GM18951 (cell line): ENCODE data around the gene ESRRG.

Experiments
- POLR2A ChIP-seq: IDR thresholded peaks from 4 replicates; pipeline ENCODE4 v1.6.1; 2011; ENCODE audit warnings: mild to moderate bottlenecking; ENCODE audit not compliant: insufficient read length, insufficient read depth; ENCODE audit errors: extremely low read depth
- in situ Hi-C: fragments of 300-500 bp; cut with MboI; formaldehyde crosslinking; loops from one replicate; pipeline ENCODE4 v1.12.0; 2022; ENCODE audit warnings: low sequenced_read_pairs, mixed read lengths, inconsistent platforms; ENCODE audit not compliant: unreplicated experiment

ESRRG gene

GRCh38 chr1:216640100-216640499 is 83.1 kb downstream of the ESRRG start:
- TF ChIP-seq POLR2A, result no peak
- in situ Hi-C loops, result no loop called here

DNA sequence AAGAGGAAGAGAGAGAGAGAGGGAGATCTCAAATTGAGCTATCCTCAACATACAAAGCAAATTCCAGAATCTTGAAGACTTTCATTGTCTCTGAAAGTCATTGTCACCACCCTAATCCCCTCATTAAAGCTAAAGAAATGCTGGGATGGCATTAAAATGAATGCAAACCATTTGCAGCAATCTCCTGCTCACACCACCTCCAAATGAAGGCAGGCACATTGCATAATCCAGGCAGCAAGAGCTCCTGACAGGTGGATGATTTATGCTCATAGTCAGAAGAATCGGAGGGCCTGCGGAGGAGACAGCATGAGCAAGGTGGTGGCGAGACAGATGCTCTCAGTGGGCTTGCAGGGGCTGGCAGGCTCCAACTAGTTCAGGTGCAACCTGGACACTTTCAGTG is 90.2 kb downstream of the ESRRG start:
- in situ Hi-C loops, result no loop called here
- no peak for TF ChIP-seq POLR2A

DNA sequence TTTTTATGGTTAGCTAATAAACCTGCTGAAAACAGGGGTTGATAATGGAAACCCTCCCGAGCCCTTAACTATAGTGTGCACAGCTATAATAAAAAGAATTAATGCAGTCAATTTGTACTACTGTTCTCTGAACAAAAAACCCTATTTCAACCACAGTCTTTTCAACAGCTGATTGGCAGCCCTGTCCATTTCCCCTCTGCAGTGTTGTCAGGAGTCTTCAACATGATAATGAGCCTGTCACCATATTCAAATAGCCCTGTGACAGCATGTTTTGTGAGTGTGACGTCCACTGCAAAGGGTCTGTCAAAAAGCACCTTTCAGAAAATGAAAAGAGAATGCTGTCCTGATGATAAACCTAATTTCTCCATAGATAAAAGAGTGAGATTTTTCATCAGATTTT is 92.7 kb downstream of the ESRRG start:
- no peak for TF ChIP-seq POLR2A
- in situ Hi-C loops, result no loop called here

DNA sequence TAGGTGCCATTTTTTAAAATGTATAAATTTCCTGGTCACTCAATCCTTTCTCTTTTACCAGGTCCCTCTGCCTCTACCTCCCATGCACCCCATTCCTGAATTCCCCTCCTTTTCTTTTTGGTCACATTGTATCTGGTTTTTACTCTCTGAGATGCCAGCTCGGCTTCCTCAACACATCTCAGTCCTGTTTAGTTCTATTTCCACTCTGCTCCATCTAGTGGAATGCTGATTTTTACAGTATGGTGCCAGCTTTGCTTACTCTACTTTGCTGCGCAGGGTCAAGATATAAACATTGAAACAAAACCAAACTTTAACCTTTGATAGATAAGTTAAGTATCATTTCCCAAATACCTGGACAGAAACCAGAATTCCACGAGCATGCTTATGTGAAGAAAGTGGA is 96.0 kb downstream of the ESRRG start:
- no peak for TF ChIP-seq POLR2A
- in situ Hi-C loops, result no loop called here

- TF ChIP-seq POLR2A, result no peak
- in situ Hi-C loops, result no loop called here
Observed at GRCh38 chr1:216626394-216627067, 96.7 kb downstream of the ESRRG start.

DNA sequence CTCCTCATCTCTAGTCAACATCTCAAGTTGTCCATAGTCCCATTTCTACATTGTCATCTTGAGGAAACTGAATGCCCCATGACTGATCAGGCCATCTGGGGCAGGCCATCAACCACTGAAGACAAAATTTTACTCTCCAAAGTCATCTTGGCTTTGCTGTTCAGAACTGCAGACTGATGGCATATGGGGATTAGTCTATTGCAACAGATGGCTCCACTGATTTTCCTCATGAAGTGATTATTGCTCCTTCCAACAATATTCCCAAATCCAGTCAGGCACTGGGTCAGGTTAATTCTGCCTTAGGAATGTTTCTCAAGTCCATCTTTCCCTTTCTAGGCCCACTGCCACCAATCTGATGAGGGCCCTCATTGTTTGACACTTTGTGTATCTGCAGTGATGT is 101.7 kb downstream of the ESRRG start:
- TF ChIP-seq POLR2A, result no peak
- in situ Hi-C loops, result no loop called here

GRCh38 chr1:216617081-216617875 is 106.0 kb downstream of the ESRRG start:
- in situ Hi-C loops, result no loop called here

GRCh38 chr1:216616425-216616824 is 106.8 kb downstream of the ESRRG start:
- in situ Hi-C loops, result no loop called here
- no peak for TF ChIP-seq POLR2A

More at GRCh38 chr1:216617081-216617875, 106.0 kb downstream of the ESRRG start:
- TF ChIP-seq POLR2A, result no peak

DNA sequence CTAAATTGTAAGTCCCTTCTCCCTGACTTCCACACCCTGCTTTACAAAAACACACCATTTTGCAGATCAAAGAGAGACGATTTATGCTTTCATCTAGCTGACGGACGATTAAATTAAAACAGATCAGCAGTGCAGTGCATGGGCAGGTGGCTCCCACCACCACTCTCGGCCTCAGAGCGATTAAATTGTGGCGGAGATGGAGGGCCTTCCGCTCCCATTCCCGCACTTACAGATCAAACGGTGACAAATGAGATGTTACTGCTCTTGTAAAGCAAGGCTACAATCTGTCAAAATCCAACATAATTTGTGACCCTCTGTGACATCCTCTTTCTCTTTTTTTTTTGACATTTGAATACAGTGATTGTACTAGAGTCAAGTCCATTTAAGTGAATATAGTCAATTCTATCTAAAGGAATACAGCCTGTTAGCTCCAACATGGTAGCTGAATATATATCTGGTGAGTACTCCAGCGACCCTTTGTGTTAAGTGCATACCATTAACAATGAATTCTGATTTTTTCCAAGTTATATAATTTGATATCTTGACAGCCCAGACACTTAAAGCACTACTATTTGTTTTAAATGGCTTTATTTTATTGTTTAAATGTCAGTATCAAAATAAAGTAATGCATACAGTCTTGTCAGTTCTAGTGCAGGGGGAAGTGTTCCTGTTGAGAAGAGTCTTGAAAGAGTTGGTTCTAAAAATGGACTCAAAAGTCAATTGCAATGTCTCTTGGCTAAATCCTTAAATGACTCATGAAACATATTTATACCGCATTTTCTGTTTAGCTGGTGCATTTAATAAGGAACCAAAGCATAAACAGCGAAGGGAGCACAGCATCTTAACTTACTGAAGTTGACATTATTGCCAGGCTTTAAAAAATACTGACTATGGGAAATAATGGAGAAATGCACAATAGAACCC is 109.0 kb downstream of the ESRRG start:
- in situ Hi-C loops, result no loop called here
- no peak for TF ChIP-seq POLR2A

- in situ Hi-C loops, result no loop called here
- no peak for TF ChIP-seq POLR2A
Observed at GRCh38 chr1:216612291-216612690, 110.9 kb downstream of the ESRRG start.

DNA sequence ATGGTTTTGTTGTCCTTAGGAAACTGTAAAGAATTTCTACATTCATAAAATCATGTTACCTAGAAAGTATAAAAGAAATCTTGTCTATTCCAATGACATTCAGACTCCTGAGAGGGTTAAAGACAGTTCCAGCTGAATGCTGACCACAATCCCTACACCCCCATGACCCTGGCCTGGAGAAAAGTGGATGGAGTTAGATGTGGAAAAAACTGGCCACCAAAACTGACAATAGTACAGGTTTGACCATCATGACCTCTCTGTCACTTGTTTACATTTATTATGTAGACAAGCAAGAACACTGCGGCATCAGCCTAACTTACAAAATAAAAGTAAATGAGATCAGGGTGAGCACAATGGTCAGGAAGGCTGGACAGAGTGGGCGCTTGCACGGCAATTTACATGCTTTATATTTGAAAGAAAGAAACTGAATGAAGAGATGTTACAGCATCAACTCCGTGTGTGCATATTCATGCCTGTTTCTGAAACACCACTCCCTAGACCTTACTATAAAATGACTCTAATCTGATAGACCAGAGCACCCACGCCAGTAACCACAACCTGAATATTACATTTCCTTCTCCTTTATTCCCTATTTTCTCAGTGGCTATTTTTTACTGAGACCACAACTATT is 116.0 kb downstream of the ESRRG start:
- no peak for TF ChIP-seq POLR2A
- in situ Hi-C loops, result no loop called here

GRCh38 chr1:216606047-216606637 is 117.1 kb downstream of the ESRRG start:
- in situ Hi-C loops, result no loop called here
- no peak for TF ChIP-seq POLR2A
